HepG2 (cell line): ENCODE results near the gene CUL4B. TPM values are rescaled to one million over a fixed set of nuclear protein-coding genes. Genes with fewer than 3 reads are reported as not detected.

Experiments used
- ATAC-seq: fragments of 200-7000 bp; cut with Tn5 transposase; 3 replicates; pipeline ENCODE4 v1.9.1; 2020; ENCODE audit warnings: mild to moderate bottlenecking, moderate library complexity
- BruUV-seq: library from RNA; stranded (reverse); fragments of 400-500 nt; replicated peaks from 2 replicates; lab custom pipeline; 2021; lab: Mats Ljungman, UMichigan
- CTCF ChIA-PET: fragments of 300-600 bp; formaldehyde crosslinking; extraction: SDS; loops from one replicate; lab custom pipeline; 2021; ENCODE audit warnings: low total read pairs, inconsistent platforms, low intra/inter-chr PET ratio; lab: Yijun Ruan, JAX
- POLR2A ChIA-PET: fragments of 350-600 bp; sonication (Branson Sonifier 250); formaldehyde crosslinking; loops from one replicate; lab custom pipeline; 2020; ENCODE audit warnings: antibody characterized with exemption, inconsistent platforms; lab: Yijun Ruan, JAX
- DNase-seq: peaks from one replicate; pipeline ENCODE4 v3.0.0-alpha.2; 2015; ENCODE audit warnings: low spot score
- FAIRE-seq: peaks from 3 replicates; lab custom pipeline; 2011; peaks lifted over from hg19 to GRCh38; lab: Jason Lieb, UNC
- H2AFZ ChIP-seq: one replicate; pipeline ENCODE4 v1.6.1; 2011; ENCODE audit warnings: low read length, inconsistent platforms
- H3K27ac ChIP-seq: fragments of 300-600 bp; 3 replicates; pipeline ENCODE4 v1.8.0; 2011; ENCODE audit warnings: mixed run types, mild to moderate bottlenecking, mixed read lengths, low read length, inconsistent platforms; ENCODE audit not compliant: insufficient read depth; ENCODE audit errors: extremely low read length
- H3K27me3 ChIP-seq, 2 experiments: fragments of 200-600 bp in 1 of 2; 2 replicates in 1 of 2; 3 replicates in 1 of 2; pipeline versions ENCODE4 v1.6.0 to v1.8.0; 2011; ENCODE audit warnings: low read length in 2 of 2, mild to moderate bottlenecking in 2 of 2, moderate library complexity in 2 of 2, inconsistent platforms in 1 of 2; ENCODE audit not compliant: insufficient read depth in 2 of 2, control insufficient read depth in 1 of 2
- H3K36me3 ChIP-seq, 2 experiments: fragments of 200-600 bp in 1 of 2; replicated peaks in 1 of 2; 2 replicates in 1 of 2; 3 replicates in 1 of 2; pipeline versions ENCODE4 v1.5.1 to v1.8.0; 2011; ENCODE audit warnings: low read length in 2 of 2, inconsistent platforms in 1 of 2; ENCODE audit not compliant: insufficient read depth in 2 of 2, control insufficient read depth in 1 of 2
- H3K4me1 ChIP-seq: 2 replicates; pipeline ENCODE4 v1.5.1; 2012; ENCODE audit warnings: low read length, inconsistent platforms; ENCODE audit not compliant: insufficient read depth
- H3K4me2 ChIP-seq: 2 replicates; pipeline ENCODE4 v1.6.0; 2011; ENCODE audit warnings: low read depth, low read length, inconsistent platforms
- H3K4me3 ChIP-seq, 3 experiments: fragments of 200-600 bp in 1 of 3; sonication (generic), shearing (Covaris generic) in 1 of 3; replicated peaks in 1 of 3; 2 replicates each; pipeline ENCODE4 v1.5.1; 2011 to 2016; ENCODE audit warnings: low read length in 3 of 3, inconsistent platforms in 2 of 3, low read depth in 2 of 3, mild to moderate bottlenecking in 2 of 3, control low read depth in 1 of 3, mixed read lengths in 1 of 3; ENCODE audit not compliant: insufficient read depth in 1 of 3
- H3K79me2 ChIP-seq: one replicate; pipeline ENCODE4 v1.6.1; 2011; ENCODE audit warnings: low read length, inconsistent platforms; ENCODE audit not compliant: insufficient read depth
- H3K9ac ChIP-seq: 2 replicates; pipeline ENCODE4 v1.6.0; 2011; ENCODE audit warnings: mild to moderate bottlenecking, low read depth, low read length, inconsistent platforms; ENCODE audit not compliant: insufficient read depth
- H3K9me3 ChIP-seq: 2 replicates; pipeline ENCODE4 v1.5.1; 2012; ENCODE audit warnings: mild to moderate bottlenecking, low read length
- H4K20me1 ChIP-seq: 2 replicates; pipeline ENCODE4 v1.6.0; 2011; ENCODE audit warnings: inconsistent platforms, mild to moderate bottlenecking, low read length, moderate library complexity; ENCODE audit not compliant: insufficient read depth
- ATF4 ChIP-seq, 2 experiments: fragments of 450-650 bp in 1 of 2; sonication (generic) in 1 of 2; formaldehyde crosslinking; IDR thresholded peaks; 2 replicates each; pipeline versions ENCODE4 v1.5.0 to v1.8.0; 2020 to 2022; ENCODE audit warnings: mild to moderate bottlenecking in 1 of 2, missing genetic modification reagents in 1 of 2
- KAT7 ChIP-seq: IDR thresholded peaks from 2 replicates; pipeline ENCODE4 v1.6.1; 2018; ENCODE audit warnings: borderline replicate concordance, missing compliant biosample characterization
- MAFK ChIP-seq, 2 experiments: IDR thresholded peaks in 1 of 2; conservative IDR thresholded peaks in 1 of 2; 2 replicates each; pipeline ENCODE4 v1.6.1; 2011; ENCODE audit warnings: improper control_type of control experiment in 2 of 2, low read length in 2 of 2
- SMAD9 ChIP-seq: sonication (generic); formaldehyde crosslinking; IDR thresholded peaks from 2 replicates; pipeline ENCODE4 v1.5.1; 2020; ENCODE audit warnings: mild to moderate bottlenecking, missing genetic modification reagents
- ZNF121 ChIP-seq: sonication (generic); formaldehyde crosslinking; IDR thresholded peaks from 2 replicates; pipeline ENCODE4 v1.5.0; 2020; ENCODE audit warnings: mild to moderate bottlenecking, missing genetic modification reagents
- ZNF530 ChIP-seq: sonication (generic); formaldehyde crosslinking; IDR thresholded peaks from 2 replicates; pipeline ENCODE4 v1.5.0; 2020; ENCODE audit warnings: low read depth, mild to moderate bottlenecking, missing genetic modification reagents
- ZNF720 ChIP-seq: sonication (generic); formaldehyde crosslinking; IDR thresholded peaks from 2 replicates; pipeline ENCODE4 v1.4.0; 2020; ENCODE audit warnings: missing genetic modification reagents
- ZNF775 ChIP-seq: sonication (generic); formaldehyde crosslinking; IDR thresholded peaks from 2 replicates; pipeline ENCODE4 v1.4.0; 2020; ENCODE audit warnings: missing genetic modification reagents, mild to moderate bottlenecking, moderate library complexity, borderline replicate concordance
- WGBS: methylation state at CpG from one replicate; pipeline ENCODE4 v1.1.6; 2017; ENCODE audit warnings: low lambda C conversion rate; 5-methylcytosine and 5-hydroxymethylcytosine counted together
- in situ Hi-C: cut with HindIII; loops from 2 replicates; pipeline ENCODE4 v1.10.0; 2017; ENCODE audit warnings: low pct_unique_long_range_greater_than_20kb; ENCODE audit not compliant: extremely low pct_ligation_motif_present
- intact Hi-C: fragments of 100-400 bp; cut with micrococcal nuclease; formaldehyde crosslinking; loops from one replicate; pipeline ENCODE4 v1.10.0; 2022; ENCODE audit not compliant: unreplicated experiment
- polyA plus RNA-seq, 8 experiments: library from polyadenylated mRNA; depleted of rRNA in 3 of 8; stranded (reverse) in 7 of 8; unstranded in 1 of 8; fragments of >200 nt; fragmentation: Illumina TruSeq in 4 of 8; extraction: Trizol in 4 of 8; gene quantifications; 2 replicates each; pipeline versions ENCODE4 v1.2.1 to v1.2.3, GENCODE V29; 2011 to 2016; ENCODE audit warnings: low read depth in 4 of 8, missing spikeins in 1 of 8, mixed read lengths in 1 of 8; ENCODE audit not compliant: insufficient read depth in 1 of 8
- total RNA-seq, 5 experiments: library from RNA; depleted of rRNA; stranded (reverse); fragments of >200 nt; fragmentation: Illumina TruSeq; extraction: Trizol; gene quantifications; 2 replicates each; pipeline ENCODE4 v1.2.3, GENCODE V29; 2016; ENCODE audit warnings: low read depth in 1 of 5
- TF ChIP-seq, protein P1 (sequence below): sonication (generic); formaldehyde crosslinking; IDR thresholded peaks from 2 replicates; pipeline ENCODE4 v1.5.1; 2020; ENCODE audit warnings: missing genetic modification reagents, mild to moderate bottlenecking, borderline replicate concordance

Gene CUL4B
- total and polyA plus RNA-seq, 2 of the 13 experiments (the other 11 are each of a cell fraction or from before 2014, with no cell fraction given), result 21.6 to 28.5 TPM

DNA sequence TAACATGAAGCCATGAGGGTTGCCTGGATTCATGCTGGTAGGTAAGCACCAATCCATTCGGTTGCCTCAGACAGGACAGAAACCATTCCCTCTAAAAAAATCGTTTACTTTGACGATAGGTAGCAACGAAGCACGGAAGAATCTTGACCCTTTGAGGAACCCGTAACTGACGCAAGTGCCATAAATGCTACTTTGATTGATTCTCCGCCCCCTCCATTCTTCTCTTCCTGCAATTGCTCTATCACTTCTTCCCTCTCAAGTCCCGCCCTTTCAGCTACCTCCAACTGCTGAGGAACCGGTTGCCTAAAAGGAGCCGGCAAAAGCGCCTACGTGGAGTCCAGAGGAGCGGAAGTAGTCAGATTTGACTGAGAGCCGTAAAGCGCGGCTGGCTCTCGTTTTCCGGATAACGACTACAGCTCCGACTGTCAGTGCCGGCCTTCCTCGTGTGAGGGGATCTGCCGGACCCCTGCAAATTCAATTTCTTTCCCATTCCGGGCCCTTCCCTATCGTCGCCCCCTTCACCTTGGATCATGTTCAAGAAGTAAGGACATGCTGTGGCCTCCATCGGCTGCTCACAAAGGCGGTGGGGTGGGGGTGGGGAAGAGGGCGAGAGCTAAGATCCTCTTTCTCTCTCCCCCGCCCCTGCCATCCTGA is 43.1 kb upstream of the CUL4B start, which contains the start of gene MCTS1 (continued):
- peak in 1 of 2 experiments; percentile 80; a peak in 2 of 4 replicates for TF ChIP-seq ATF4 (CRISPR knock-in tag; IDR thresholded peaks at IDR 0.05)
- TF ChIP-seq, all 625 proteins: peak for 67

GRCh38 chrX:120585702-120586101 is 24.9 kb upstream of the CUL4B start:
- no peak for ATAC-seq
- in situ Hi-C loops, result no loop called here
- WGBS, result 92% methylated on average over 2 of the region's 2 CpGs
- POLR2A ChIA-PET, result no interaction called here
- Histone ChIP-seq H3K27ac (no peak overlapping the region), H3K9ac (no peak overlapping the region), H2AFZ (no peak overlapping the region), H3K4me3 (no peak overlapping the region), H3K79me2 (no peaks in the 10 kb centered on the region), H3K9me3 (no peaks in the 10 kb centered on the region), H3K27me3 (no peaks in the 10 kb centered on the region), H4K20me1 (no peaks in the 10 kb centered on the region), H3K4me2 (no peak overlapping the region), H3K4me1 (no peaks in the 10 kb centered on the region), H3K36me3 (no peaks in the 10 kb centered on the region)
- DNase-seq, result no peak
- intact Hi-C loops, result no loop called here
- CTCF ChIA-PET, result no interaction called here
- BruUV-seq, result no TSS peak
- FAIRE-seq, result no peak
- no peak for TF ChIP-seq ZNF530 (CRISPR knock-in tag)
- TF ChIP-seq, protein P1, sequence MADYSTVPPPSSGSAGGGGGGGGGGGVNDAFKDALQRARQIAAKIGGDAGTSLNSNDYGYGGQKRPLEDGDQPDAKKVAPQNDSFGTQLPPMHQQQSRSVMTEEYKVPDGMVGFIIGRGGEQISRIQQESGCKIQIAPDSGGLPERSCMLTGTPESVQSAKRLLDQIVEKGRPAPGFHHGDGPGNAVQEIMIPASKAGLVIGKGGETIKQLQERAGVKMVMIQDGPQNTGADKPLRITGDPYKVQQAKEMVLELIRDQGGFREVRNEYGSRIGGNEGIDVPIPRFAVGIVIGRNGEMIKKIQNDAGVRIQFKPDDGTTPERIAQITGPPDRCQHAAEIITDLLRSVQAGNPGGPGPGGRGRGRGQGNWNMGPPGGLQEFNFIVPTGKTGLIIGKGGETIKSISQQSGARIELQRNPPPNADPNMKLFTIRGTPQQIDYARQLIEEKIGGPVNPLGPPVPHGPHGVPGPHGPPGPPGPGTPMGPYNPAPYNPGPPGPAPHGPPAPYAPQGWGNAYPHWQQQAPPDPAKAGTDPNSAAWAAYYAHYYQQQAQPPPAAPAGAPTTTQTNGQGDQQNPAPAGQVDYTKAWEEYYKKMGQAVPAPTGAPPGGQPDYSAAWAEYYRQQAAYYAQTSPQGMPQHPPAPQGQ (CRISPR knock-in tag), result no peak
- no peak for TF ChIP-seq ZNF775 (CRISPR knock-in tag)
- TF ChIP-seq KAT7 (CRISPR knock-in tag), result no peak
- TF ChIP-seq SMAD9 (CRISPR knock-in tag), result no peak
- TF ChIP-seq MAFK (conservative IDR thresholded peaks at IDR 0.05 in 1 of 2, IDR thresholded peaks at IDR 0.05 in 1 of 2; ENCODE audit: low read length in 2 of 2), result peak; percentile 18 to 28; a peak in 3 of 4 replicates
- no peak for TF ChIP-seq ZNF121 (CRISPR knock-in tag)
- TF ChIP-seq ZNF720 (CRISPR knock-in tag), result no peak
